PC-9 (cell line): ENCODE data around the gene WNK2. TPM values are rescaled to one million over a fixed set of nuclear protein-coding genes. Genes with fewer than 3 reads are reported as not detected.

ENCODE experiments used
- BruUV-seq: library from RNA; stranded (reverse); fragments of 400-500 nt; replicated peaks from 2 replicates; lab custom pipeline; 2021; lab: Mats Ljungman, UMichigan
- CTCF ChIA-PET: fragments of 300-600 bp; sonication (Branson Sonifier 250); formaldehyde crosslinking; loops from one replicate; lab custom pipeline; 2022; ENCODE audit warnings: antibody characterized with exemption; lab: Charles Lee
- POLR2A ChIA-PET: fragments of 300-600 bp; sonication (Branson Sonifier 250); formaldehyde crosslinking; loops from one replicate; lab custom pipeline; 2022; ENCODE audit warnings: antibody characterized with exemption; ENCODE audit not compliant: unreplicated experiment; lab: Charles Lee
- DNase-seq, 2 experiments: peaks; one replicate each; pipeline versions ENCODE4 v3.0.0 to v3.0.0-alpha.2; 2015 to 2022; ENCODE audit warnings: mixed read lengths in 1 of 2
- H2AFZ ChIP-seq: fragments of 200-600 bp; sonication (generic); 2 replicates; pipeline ENCODE4 v1.8.1; 2017; ENCODE audit warnings: antibody characterized with exemption
- H3F3A ChIP-seq: fragments of 200-600 bp; sonication (generic); 2 replicates; pipeline ENCODE4 v1.8.1; 2017; ENCODE audit warnings: antibody characterized with exemption, mild to moderate bottlenecking, low read depth; ENCODE audit not compliant: insufficient read depth
- H3K27ac ChIP-seq: fragments of 200-600 bp; sonication (generic); 2 replicates; pipeline ENCODE4 v1.6.1; 2016; ENCODE audit warnings: mixed run types
- H3K27me3 ChIP-seq: fragments of 200-600 bp; sonication (generic); 2 replicates; pipeline ENCODE4 v1.6.1; 2016; ENCODE audit warnings: low read depth, mixed run types; ENCODE audit not compliant: insufficient read depth
- H3K36me3 ChIP-seq: fragments of 200-600 bp; sonication (generic); 2 replicates; pipeline ENCODE4 v1.6.1; 2016; ENCODE audit warnings: low read depth, mixed run types
- H3K4me1 ChIP-seq: fragments of 200-600 bp; sonication (generic); replicated peaks from 2 replicates; pipeline ENCODE4 v1.6.1; 2016; ENCODE audit warnings: mixed run types; ENCODE audit not compliant: insufficient read depth
- H3K4me2 ChIP-seq: fragments of 200-600 bp; sonication (generic); 2 replicates; pipeline ENCODE4 v1.6.1; 2017; ENCODE audit warnings: mixed run types
- H3K4me3 ChIP-seq: fragments of 200-600 bp; sonication (generic); 2 replicates; pipeline ENCODE4 v1.6.1; 2016; ENCODE audit warnings: mixed run types
- H3K79me2 ChIP-seq: fragments of 200-600 bp; sonication (generic); 2 replicates; pipeline ENCODE4 v1.6.1; 2017; ENCODE audit warnings: low read depth, mixed run types
- H3K9me2 ChIP-seq: fragments of 200-600 bp; sonication (generic); 2 replicates; pipeline ENCODE4 v1.8.1; 2017; ENCODE audit warnings: mild to moderate bottlenecking; ENCODE audit not compliant: insufficient read depth
- H3K9me3 ChIP-seq: fragments of 200-600 bp; sonication (generic); 2 replicates; pipeline ENCODE4 v1.8.1; 2016; ENCODE audit warnings: low read depth; ENCODE audit not compliant: insufficient read depth
- H4K20me1 ChIP-seq: fragments of 200-600 bp; sonication (generic); 2 replicates; pipeline ENCODE4 v1.8.1; 2017; ENCODE audit not compliant: insufficient read depth
- CTCF ChIP-seq: fragments of 200-600 bp; sonication (generic); conservative IDR thresholded peaks from 2 replicates; pipeline ENCODE4 v1.6.1; 2017; ENCODE audit warnings: mixed run types, antibody characterized with exemption, mild to moderate bottlenecking, moderate library complexity
- EZH2 ChIP-seq: fragments of 200-600 bp; sonication (generic); IDR thresholded peaks from 2 replicates; pipeline ENCODE4 v1.8.0; 2017; ENCODE audit warnings: antibody characterized with exemption, low read depth
- intact Hi-C: fragments of 100-400 bp; cut with micrococcal nuclease; formaldehyde crosslinking; loops from one replicate; pipeline ENCODE4 v1.10.0; 2022; ENCODE audit not compliant: unreplicated experiment
- total RNA-seq: library from RNA; stranded (reverse); gene quantifications from 2 replicates; pipeline ENCODE4 v1.2.3, GENCODE V29; 2021

The WNK2 gene
- total RNA-seq, 1 experiment from 2014 or later, result 44.6 TPM

GRCh38 chr9:93194641-93195040 lies 10.7 kb downstream of the WNK2 start:
- no peak for DNase-seq
- no peaks in the 10 kb centered on the region for H3K9me2 ChIP-seq
- intact Hi-C loops, result no loop called here
- no peaks in the 10 kb centered on the region for H3K27me3 ChIP-seq
- peaks cover 6% of the 10 kb centered on the region for H3K4me1 ChIP-seq
- no peaks in the 10 kb centered on the region for H3K36me3 ChIP-seq
- H2AFZ ChIP-seq, result no peak overlapping the region
- ChIA-PET POLR2A (no interaction called here), CTCF (interaction anchor here (0.6 kb wide), 1 partner anchor 39 kb away, joined by 5 read pairs; no protein-coding TSS in a partner anchor)
- no peaks in the 10 kb centered on the region for H3K9me3 ChIP-seq
- no peak overlapping the region for H3K4me2 ChIP-seq
- TF ChIP-seq EZH2 (no peak), CTCF (no peak)
- H3K4me3 ChIP-seq, result no peak overlapping the region
- H3K79me2 ChIP-seq, result no peaks in the 10 kb centered on the region; the same call in 1 of the 2 replicates
- no peak overlapping the region for H3K27ac ChIP-seq
- no TSS peak for BruUV-seq
- no peaks in the 10 kb centered on the region for H3F3A ChIP-seq
- no peaks in the 10 kb centered on the region; the same call in none of the 2 replicates for H4K20me1 ChIP-seq

- Histone ChIP-seq H3K79me2 (no peaks in the 10 kb centered on the region; the same call in 1 of the 2 replicates), H4K20me1 (no peaks in the 10 kb centered on the region; the same call in 1 of the 2 replicates), H3K27ac (no peak overlapping the region), H3K27me3 (no peaks in the 10 kb centered on the region), H2AFZ (no peak overlapping the region), H3F3A (no peaks in the 10 kb centered on the region), H3K9me3 (no peaks in the 10 kb centered on the region), H3K4me3 (no peak overlapping the region), H3K36me3 (no peaks in the 10 kb centered on the region), H3K9me2 (no peaks in the 10 kb centered on the region), H3K4me2 (no peak overlapping the region), H3K4me1 (peaks cover 16% of the 10 kb centered on the region)
- POLR2A ChIA-PET, result interaction anchor here (0.7 kb wide), 1 partner anchor 38 kb away, joined by 4 read pairs; no protein-coding TSS in a partner anchor
- CTCF ChIA-PET, result no interaction called here
- DNase-seq, result no peak
- no TSS peak for BruUV-seq
- TF ChIP-seq EZH2 (no peak), CTCF (no peak)
- intact Hi-C loops, result no loop called here
These were observed 12.4 kb downstream of the WNK2 start for GRCh38 chr9:93196096-93197055.

- Histone ChIP-seq H3K4me2 (no peak overlapping the region), H2AFZ (no peak overlapping the region), H3F3A (no peaks in the 10 kb centered on the region), H3K36me3 (no peaks in the 10 kb centered on the region), H3K9me3 (no peaks in the 10 kb centered on the region), H3K4me1 (peaks cover 23% of the 10 kb centered on the region), H3K9me2 (no peaks in the 10 kb centered on the region), H3K27me3 (no peaks in the 10 kb centered on the region), H3K27ac (no peak overlapping the region), H3K79me2 (no peaks in the 10 kb centered on the region; the same call in 1 of the 2 replicates), H3K4me3 (no peak overlapping the region), H4K20me1 (no peaks in the 10 kb centered on the region; the same call in 1 of the 2 replicates)
- TF ChIP-seq CTCF (no peak), EZH2 (no peak)
- intact Hi-C loops, result no loop called here
- no peak for DNase-seq
- ChIA-PET CTCF (no interaction called here), POLR2A (no interaction called here)
- BruUV-seq, result no TSS peak
These were observed 13.7 kb downstream of the WNK2 start for GRCh38 chr9:93197670-93198069.
